Measurements from ENCODE around the gene EIF2B2.

GRCh38 chr14:75005357-75005756 is 2.6 kb downstream of the EIF2B2 start:
- TF ChIP-seq EZH2phosphoT487 (IDR thresholded peaks at IDR 0.05; ENCODE audit: borderline replicate concordance, low read depth) = no peak
- no peak for TF ChIP-seq NFIC (IDR thresholded peaks at IDR 0.05; ENCODE audit: borderline replicate concordance)
- no peak for TF ChIP-seq YY1 (IDR thresholded peaks at IDR 0.05; ENCODE audit: low read depth)
- no peak for TF ChIP-seq CTCF (IDR thresholded peaks at IDR 0.05)
- no peak for TF ChIP-seq SMC3 (IDR thresholded peaks at IDR 0.05; ENCODE audit: low read depth, low read length)
- TF ChIP-seq RAD21 (IDR thresholded peaks at IDR 0.05; ENCODE audit: low read length) = no peak
- TF ChIP-seq ELF1 (IDR thresholded peaks at IDR 0.05) = no peak
- no peak for TF ChIP-seq GATA2 (CRISPR knock-in tag; IDR thresholded peaks at IDR 0.05)
- no peak for TF ChIP-seq SIN3A (IDR thresholded peaks at IDR 0.05; ENCODE audit: borderline replicate concordance, low read depth, low read length)
- TF ChIP-seq PBX3 (IDR thresholded peaks at IDR 0.05) = no peak
- TF ChIP-seq NRF1 (IDR thresholded peaks at IDR 0.05; ENCODE audit: low read depth, low read length) = no peak

Data from SK-N-SH (cell line).